ENCODE data around the gene PRSS33. TPM values are rescaled to one million over a fixed set of nuclear protein-coding genes. Genes with fewer than 3 reads are reported as not detected.

The PRSS33 gene, protein sequence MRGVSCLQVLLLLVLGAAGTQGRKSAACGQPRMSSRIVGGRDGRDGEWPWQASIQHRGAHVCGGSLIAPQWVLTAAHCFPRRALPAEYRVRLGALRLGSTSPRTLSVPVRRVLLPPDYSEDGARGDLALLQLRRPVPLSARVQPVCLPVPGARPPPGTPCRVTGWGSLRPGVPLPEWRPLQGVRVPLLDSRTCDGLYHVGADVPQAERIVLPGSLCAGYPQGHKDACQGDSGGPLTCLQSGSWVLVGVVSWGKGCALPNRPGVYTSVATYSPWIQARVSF
- not detected in 2 replicates for total RNA-seq (2014; rRNA removed; shearing (Covaris generic))

DNA sequence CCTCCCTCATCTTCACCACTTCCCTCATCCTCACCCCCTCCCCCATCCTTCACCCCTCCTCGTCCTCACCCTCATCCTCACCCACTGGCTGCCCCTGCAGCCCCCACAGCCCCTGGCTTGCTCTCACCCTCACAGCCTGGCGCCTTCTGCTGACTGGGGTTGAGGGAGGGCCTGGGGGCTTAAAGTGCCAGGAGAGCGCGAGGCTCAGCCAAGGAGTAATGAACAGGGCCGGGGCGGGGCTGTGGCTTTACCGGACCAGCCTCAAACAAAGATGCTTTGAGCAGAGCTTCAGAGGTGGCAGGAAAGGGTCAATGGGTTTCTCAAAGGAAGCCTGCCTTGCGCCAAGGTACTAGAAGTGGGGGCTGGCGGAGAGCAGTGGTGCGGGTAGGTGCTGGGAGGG is at the start of gene PRSS33:
PRSS33 (minus strand) TSS at position 155 of the 400 bp plus-strand sequence. CDS start 1,013 bp downstream, outside the sequence.
- Histone ChIP-seq H3K36me3 (no peaks in the 10 kb centered on the region), H3K27ac (no peak within 1 kb of the TSS), H3K27me3 (replicated peaks) (peaks cover 51% of the 10 kb centered on the region), H3K9me3 (replicated peaks) (no peaks in the 10 kb centered on the region), H3K4me1 (replicated peaks) (peaks cover 4% of the 10 kb centered on the region), H3K4me3 (no peak within 1 kb of the TSS)
- DNase-seq (ENCODE audit: low read depth in 1 of 2, low spot score in 2 of 2), result no peak

DNA sequence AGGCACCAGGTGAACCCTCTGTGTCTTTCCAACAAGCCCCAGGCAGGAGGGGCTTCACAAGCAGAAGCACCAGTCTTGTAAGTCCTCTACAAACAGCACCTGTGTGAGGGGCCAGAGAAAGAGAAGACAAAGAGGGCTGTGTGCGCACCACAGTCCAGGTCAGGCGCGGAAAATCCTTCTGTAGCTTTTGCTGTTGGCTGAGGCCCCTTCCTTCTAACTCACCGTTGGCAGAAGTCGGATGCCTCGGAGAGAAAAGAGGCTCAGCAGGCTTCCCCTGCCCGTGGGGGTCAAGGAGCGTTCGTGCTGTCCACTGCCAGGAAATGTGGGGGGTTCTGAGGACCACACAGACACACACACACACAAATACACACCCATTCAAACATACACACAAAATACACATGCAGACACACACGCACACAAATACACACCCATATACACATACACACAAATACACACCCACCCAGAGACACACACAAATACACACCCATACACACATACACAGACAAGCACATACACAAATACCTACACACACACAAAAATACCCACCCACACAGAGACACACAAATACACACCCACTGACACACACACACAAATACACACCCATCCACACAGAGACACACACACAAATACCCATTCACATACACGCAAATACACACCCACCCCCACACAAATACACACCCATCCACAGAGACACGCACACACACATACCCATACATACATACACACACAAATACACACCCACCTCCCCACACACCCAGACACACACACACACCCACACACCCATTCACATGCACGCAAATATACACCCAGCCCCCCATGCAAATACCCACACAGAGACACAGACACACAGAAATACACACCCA is 49.5 kb upstream of the PRSS33 start:
- DNase-seq (ENCODE audit: low read depth in 1 of 2, low spot score in 2 of 2), result no peak
- Histone ChIP-seq H3K27me3 (replicated peaks) (no peaks in the 10 kb centered on the region), H3K9me3 (replicated peaks) (no peaks in the 10 kb centered on the region), H3K27ac (no peak overlapping the region), H3K36me3 (no peaks in the 10 kb centered on the region), H3K4me1 (replicated peaks) (peaks cover 25% of the 10 kb centered on the region), H3K4me3 (no peak overlapping the region)

DNA sequence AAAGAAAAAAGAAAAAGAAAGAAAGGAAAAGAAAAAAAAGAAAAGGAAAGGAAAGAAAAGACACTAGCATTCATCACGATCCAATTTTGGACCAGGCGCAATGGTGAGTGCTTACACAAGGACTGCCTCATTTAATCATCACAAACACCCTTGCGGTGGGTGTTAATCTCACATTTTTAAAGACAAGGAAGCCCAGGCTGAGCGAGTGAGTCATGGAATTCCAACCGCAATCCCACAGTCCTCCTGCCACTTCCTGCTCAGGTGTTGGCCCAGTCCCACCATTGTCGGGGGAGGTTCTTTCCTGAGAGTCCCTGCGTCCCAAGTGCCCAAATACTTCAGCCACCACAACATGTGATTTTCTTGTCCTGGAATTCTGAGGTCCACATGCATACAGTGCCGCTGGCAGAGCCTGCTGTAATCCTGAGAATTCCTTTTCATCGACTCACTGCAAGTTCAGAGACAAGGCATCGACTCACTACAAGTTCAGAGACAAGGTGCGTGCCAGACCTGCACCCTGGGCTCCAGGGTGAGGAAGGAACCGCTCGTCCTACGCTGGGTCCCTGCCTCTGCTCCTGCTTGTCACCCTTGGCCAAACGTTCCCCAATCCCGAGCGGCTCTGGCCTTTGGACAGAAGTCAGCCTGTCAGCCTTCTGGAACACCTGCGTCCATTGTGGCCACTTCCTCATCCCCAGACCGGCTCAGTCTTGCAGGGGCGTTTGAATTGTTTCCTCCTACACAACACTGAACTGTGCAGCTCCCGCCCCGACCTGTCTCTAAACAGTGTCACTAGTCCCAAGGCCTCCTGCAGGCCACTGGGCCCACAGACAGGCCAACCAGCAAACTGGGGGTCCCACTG is 48.5 kb upstream of the PRSS33 start:
- H3K27me3 ChIP-seq (replicated peaks), result no peaks in the 10 kb centered on the region
- peaks cover 25% of the 10 kb centered on the region for H3K4me1 ChIP-seq (replicated peaks)
- peak; percentile 94 to 95 for DNase-seq (ENCODE audit: low read depth in 1 of 2, low spot score in 2 of 2)
- H3K27ac ChIP-seq, result peak overlapping the region; percentile 29
- H3K36me3 ChIP-seq, result no peaks in the 10 kb centered on the region
- no peaks in the 10 kb centered on the region for H3K9me3 ChIP-seq (replicated peaks)
- H3K4me3 ChIP-seq, result no peak overlapping the region

DNA sequence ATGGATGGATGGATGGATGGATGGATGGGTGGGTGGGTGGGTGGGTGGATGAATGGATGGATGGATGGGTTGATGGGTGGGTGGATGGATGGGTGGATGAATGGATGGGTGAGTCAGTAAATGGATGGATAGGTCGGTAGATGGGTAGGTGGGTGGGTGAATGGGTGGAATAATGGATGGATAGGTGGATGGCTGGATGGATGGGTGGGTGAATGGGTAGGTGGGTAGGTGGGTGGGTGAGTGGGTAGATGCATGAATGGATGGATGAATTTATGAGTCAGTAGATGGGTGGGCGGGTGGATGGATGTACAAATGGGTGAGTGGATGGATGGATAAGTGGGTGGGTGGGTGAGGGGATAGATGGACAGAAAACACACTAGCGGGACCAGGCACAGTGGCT is 47.6 kb upstream of the PRSS33 start:
- H3K27ac ChIP-seq, result no peak overlapping the region
- H3K9me3 ChIP-seq (replicated peaks), result no peaks in the 10 kb centered on the region
- no peaks in the 10 kb centered on the region for H3K36me3 ChIP-seq
- H3K27me3 ChIP-seq (replicated peaks), result no peaks in the 10 kb centered on the region
- DNase-seq (ENCODE audit: low read depth in 1 of 2, low spot score in 2 of 2), result no peak
- H3K4me3 ChIP-seq, result no peak overlapping the region
- peaks cover 25% of the 10 kb centered on the region for H3K4me1 ChIP-seq (replicated peaks)

DNA sequence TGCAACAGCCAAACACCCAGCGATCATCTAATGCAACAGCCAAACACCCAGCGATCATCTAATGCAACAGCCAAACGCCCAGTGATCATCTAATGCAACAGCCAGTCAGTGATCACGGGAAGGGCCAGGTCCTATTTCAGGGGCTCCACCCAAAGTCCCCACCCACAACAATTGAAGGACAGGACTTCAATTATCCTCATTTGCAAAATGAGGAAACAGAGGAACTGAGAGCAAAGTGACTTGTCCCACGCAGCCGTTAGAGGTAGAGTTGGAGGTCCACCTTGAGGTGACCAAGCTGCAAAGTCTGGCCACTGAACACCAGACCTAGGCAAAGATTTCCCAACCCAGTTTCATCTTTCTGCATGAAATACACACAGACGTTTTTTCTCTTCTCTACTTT is 46.4 kb upstream of the PRSS33 start:
- no peak overlapping the region for H3K27ac ChIP-seq
- H3K4me3 ChIP-seq, result no peak overlapping the region
- H3K27me3 ChIP-seq (replicated peaks), result no peaks in the 10 kb centered on the region
- peaks cover 21% of the 10 kb centered on the region for H3K4me1 ChIP-seq (replicated peaks)
- no peaks in the 10 kb centered on the region for H3K36me3 ChIP-seq
- DNase-seq (ENCODE audit: low read depth in 1 of 2, low spot score in 2 of 2), result no peak
- no peaks in the 10 kb centered on the region for H3K9me3 ChIP-seq (replicated peaks)

DNA sequence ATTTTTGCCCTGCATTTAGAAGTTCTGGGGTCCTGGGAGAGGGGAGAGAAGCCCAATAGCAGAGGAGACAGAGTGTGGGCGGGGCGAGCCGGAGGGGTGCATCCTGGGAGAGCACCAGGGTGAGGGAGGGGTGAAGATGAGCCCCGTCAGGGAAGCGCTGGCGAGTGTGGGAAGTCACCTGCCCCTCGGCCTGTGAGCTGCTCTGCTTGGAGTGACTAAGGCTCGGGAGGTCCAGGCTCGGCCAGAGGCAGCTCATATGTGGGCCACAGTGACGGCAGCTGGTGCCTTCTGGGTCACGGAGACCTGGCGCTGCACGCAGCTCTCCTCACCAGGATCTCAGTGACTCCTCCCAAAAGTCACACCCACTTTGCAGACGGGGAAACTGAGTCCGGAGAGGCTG is 43.8 kb upstream of the PRSS33 start:
- no peak for DNase-seq (ENCODE audit: low read depth in 1 of 2, low spot score in 2 of 2)
- Histone ChIP-seq H3K27me3 (replicated peaks) (no peaks in the 10 kb centered on the region; the same call in 1 of the 2 replicates), H3K9me3 (replicated peaks) (no peaks in the 10 kb centered on the region), H3K4me1 (replicated peaks) (peaks cover 11% of the 10 kb centered on the region), H3K4me3 (no peak overlapping the region), H3K27ac (no peak overlapping the region), H3K36me3 (no peaks in the 10 kb centered on the region)

DNA sequence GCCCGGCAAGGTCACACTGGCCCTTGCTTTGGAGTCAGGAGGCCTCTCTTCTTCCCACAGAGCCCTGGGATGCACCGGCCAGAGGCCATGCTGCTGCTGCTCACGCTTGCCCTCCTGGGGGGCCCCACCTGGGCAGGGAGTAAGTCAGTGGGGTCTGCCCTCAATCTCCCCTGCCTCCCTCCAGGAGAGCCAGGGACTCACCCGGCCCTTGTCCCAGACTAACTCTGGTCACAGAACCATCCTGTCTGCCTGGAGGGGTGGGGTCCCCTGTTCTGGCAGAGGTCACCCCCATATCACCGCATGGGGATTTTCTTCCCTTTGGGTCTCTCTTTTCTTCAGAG is 43.0 kb upstream of the PRSS33 start:
- H3K27me3 ChIP-seq (replicated peaks), result no peaks in the 10 kb centered on the region; the same call in none of the 2 replicates
- H3K36me3 ChIP-seq, result no peaks in the 10 kb centered on the region
- H3K27ac ChIP-seq, result no peak overlapping the region
- no peak for DNase-seq (ENCODE audit: low read depth in 1 of 2, low spot score in 2 of 2)
- H3K4me3 ChIP-seq, result no peak overlapping the region
- peaks cover 2% of the 10 kb centered on the region for H3K4me1 ChIP-seq (replicated peaks)
- no peaks in the 10 kb centered on the region for H3K9me3 ChIP-seq (replicated peaks)

DNA sequence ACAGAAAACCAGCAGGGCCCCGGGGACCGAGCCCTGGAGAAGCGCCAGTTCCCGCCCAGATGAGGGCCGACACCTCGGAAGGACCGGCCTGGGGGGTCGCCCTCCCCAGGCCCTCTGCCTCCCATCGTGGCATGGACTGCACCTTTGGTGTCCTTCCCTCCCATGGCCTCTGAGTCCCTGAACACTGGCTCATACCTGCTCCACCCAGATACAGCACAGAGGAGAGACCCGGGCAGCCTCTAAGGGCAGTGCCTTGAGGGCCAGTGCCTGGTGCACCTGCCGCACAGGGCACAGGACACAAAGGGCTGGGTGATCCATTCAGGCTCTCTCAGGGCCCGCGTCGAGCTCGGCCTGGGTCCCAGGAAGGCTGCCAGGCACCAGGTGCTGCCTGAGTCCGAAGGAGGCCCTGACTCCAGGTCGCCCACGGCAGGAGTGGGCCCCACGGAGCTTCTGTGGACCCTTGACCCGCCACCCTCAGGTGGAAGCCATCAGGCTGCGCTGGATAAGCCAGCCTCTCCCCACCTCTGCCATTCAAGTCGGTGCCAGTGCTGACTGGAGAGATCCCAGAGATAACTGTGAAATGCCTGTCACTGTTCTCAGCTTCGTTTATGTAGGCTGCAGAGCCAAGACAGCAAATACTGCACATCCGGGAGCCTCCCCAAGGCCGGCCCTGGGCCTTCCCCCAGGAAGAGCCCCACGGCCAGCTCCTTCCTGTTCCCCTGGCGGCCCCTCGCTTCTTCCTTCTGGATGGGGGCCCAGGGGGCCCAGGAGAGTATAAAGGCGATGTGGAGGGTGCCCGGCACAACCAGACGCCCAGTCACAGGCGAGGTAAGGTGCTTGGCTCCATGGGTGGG is 42.4 kb upstream of the PRSS33 start, which contains the start of gene ZG16B:
ZG16B (plus strand) TSS at position 803 of the 854 bp plus-strand sequence. CDS start 139 bp downstream, outside the sequence.
- no peaks in the 10 kb centered on the region; the same call in none of the 2 replicates for H3K27me3 ChIP-seq (replicated peaks)
- no peak for DNase-seq (ENCODE audit: low read depth in 1 of 2, low spot score in 2 of 2)
- H3K4me3 ChIP-seq, result no peak within 1 kb of the TSS
- H3K36me3 ChIP-seq, result no peaks in the 10 kb centered on the region
- H3K4me1 ChIP-seq (replicated peaks), result no peaks in the 10 kb centered on the region
- H3K9me3 ChIP-seq (replicated peaks), result no peaks in the 10 kb centered on the region
- no peak within 1 kb of the TSS for H3K27ac ChIP-seq

DNA sequence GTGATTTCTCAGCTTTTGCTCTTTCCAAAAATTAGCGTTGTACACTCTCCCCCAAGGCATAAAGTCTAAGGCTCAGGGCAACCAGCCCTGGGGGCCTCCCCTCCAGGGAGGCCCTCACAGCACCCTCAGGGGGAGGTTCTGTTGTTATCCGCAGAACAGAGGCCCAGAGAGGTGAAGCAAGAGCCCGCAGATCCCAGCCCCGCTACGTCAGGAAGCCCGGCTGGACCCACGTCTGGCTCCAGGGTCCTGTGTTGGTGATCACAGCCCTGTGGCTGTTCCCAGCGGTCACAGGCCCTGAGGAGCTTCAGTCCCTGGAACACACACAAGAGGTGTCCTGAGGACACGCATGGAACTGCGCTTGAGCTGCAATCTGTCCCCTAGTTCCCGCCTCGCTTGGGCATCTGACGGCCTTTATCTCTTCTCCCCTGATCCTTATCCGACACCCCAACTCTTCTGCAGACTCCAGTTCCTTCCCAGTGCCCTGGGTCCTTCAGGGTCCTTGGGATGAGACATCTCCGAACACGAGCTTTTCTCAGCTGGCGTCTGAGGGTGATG is 41.6 kb upstream of the PRSS33 start:
- Histone ChIP-seq H3K9me3 (replicated peaks) (no peaks in the 10 kb centered on the region), H3K4me3 (no peak overlapping the region), H3K36me3 (no peaks in the 10 kb centered on the region), H3K27ac (no peak overlapping the region), H3K4me1 (replicated peaks) (no peaks in the 10 kb centered on the region), H3K27me3 (replicated peaks) (no peaks in the 10 kb centered on the region; the same call in none of the 2 replicates)
- DNase-seq (ENCODE audit: low read depth in 1 of 2, low spot score in 2 of 2), result no peak

DNA sequence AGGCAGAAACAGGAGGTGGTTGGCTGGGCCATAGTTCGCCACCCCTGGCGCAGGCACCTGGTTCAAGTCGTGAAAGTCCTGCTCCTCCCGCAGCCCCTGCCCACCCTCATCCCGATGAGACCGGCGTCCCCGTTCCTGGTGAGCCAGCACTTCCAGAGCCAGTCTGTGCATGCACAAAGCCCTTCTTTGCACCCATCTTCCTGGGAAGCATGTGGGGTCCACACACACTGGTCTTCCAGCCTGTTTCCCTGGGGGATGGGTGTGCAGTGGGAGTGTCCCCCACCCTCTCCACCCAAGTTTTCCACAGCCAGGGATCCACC is 41.1 kb upstream of the PRSS33 start:
- H3K36me3 ChIP-seq, result no peaks in the 10 kb centered on the region
- no peak for DNase-seq (ENCODE audit: low read depth in 1 of 2, low spot score in 2 of 2)
- no peaks in the 10 kb centered on the region for H3K4me1 ChIP-seq (replicated peaks)
- peaks cover under 1% of the 10 kb centered on the region for H3K27me3 ChIP-seq (replicated peaks)
- no peak overlapping the region for H3K27ac ChIP-seq
- no peak overlapping the region for H3K4me3 ChIP-seq
- no peaks in the 10 kb centered on the region for H3K9me3 ChIP-seq (replicated peaks)

DNA sequence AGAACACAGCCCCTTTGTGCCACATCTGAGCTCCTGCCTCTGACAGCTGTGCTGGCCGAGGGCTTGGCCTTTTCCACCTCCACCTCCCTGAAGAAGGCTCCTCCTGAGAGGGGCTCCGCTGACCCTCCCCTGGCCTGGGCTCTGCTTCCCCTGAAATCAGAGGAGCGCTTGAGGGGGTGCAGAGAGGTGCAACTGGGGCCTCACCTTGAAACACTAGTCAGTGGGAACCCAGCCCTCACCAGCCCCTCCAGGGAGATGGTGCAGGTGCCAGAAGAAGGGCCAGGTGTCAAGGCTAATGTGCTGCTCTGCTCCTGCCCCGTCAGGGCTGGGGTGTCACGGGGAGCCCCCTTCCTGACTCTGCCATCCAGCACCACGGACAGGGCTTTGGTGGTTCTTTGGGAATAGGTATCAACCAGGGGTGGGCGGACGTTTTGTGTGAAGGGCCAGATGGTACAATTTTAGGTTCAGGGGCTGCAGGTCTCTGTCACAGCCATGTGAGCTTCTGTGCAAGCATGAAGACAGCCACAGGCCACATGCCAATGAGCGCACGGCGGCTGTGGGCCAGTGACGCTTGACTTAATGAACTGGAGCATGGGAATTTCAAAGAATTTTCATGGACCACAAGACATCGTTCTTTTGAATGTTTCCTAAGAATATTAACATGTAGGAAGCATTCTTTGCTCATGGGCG is 40.6 kb upstream of the PRSS33 start:
- no peaks in the 10 kb centered on the region for H3K4me1 ChIP-seq (replicated peaks)
- no peak overlapping the region for H3K27ac ChIP-seq
- H3K36me3 ChIP-seq, result no peaks in the 10 kb centered on the region
- no peaks in the 10 kb centered on the region for H3K9me3 ChIP-seq (replicated peaks)
- H3K27me3 ChIP-seq (replicated peaks), result peaks cover 3% of the 10 kb centered on the region
- no peak for DNase-seq (ENCODE audit: low read depth in 1 of 2, low spot score in 2 of 2)
- H3K4me3 ChIP-seq, result no peak overlapping the region

DNA sequence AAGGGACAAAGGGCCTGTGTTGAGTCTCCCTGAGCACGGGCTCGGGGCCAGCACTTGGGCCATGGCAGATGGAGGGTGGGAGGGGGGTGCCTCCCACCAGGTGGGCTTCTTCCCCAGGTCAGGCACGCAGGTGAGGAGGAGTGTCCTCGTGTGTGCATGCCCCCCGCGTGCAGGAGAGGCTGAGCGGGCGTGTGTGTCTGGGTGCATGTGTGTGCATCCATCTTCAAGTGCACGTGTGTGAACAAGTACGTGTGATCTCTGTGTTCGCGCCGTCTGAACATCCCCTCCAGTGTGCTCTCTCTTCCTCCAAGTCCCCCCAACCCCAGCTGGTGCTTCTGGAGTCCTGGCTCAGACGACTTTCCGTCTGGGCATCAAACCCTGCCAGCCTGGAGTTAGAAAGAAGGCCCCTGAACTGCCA is 40.0 kb upstream of the PRSS33 start:
- DNase-seq (ENCODE audit: low read depth in 1 of 2, low spot score in 2 of 2), result no peak
- Histone ChIP-seq H3K36me3 (no peaks in the 10 kb centered on the region), H3K4me3 (no peak overlapping the region), H3K4me1 (replicated peaks) (no peaks in the 10 kb centered on the region), H3K27me3 (replicated peaks) (peaks cover 7% of the 10 kb centered on the region), H3K27ac (no peak overlapping the region), H3K9me3 (replicated peaks) (no peaks in the 10 kb centered on the region)
